Breast epithelium (tissue), 4 donors: ENCODE measurements around the gene THY1. TPM values are rescaled to one million over a fixed set of nuclear protein-coding genes. Genes with fewer than 3 reads are reported as not detected.

Source experiments
- DNase-seq, 2 donors: peaks; one replicate each; pipeline ENCODE4 v3.0.0-alpha.2; 2019; ENCODE audit warnings: low spot score in 2 of 2
- H3K27ac ChIP-seq, 2 donors: fragments of 200-600 bp; sonication (generic) in 1 of 2; one replicate each; pipeline ENCODE4 v1.5.1; 2016 to 2019; ENCODE audit warnings: mild to moderate bottlenecking in 1 of 2
- H3K27me3 ChIP-seq, 2 donors: fragments of 200-600 bp; sonication (generic) in 1 of 2; one replicate each; pipeline versions ENCODE4 v1.5.1 to v1.6.0; 2017 to 2019; ENCODE audit warnings: control low read depth in 1 of 2, mild to moderate bottlenecking in 1 of 2
- H3K36me3 ChIP-seq: fragments of 200-600 bp; one replicate; pipeline ENCODE4 v1.5.1; 2019
- H3K4me1 ChIP-seq, 2 donors: fragments of 200-600 bp; sonication (generic); one replicate each; pipeline ENCODE4 v1.5.1; 2016 to 2019; ENCODE audit warnings: control low read depth in 1 of 2
- H3K4me3 ChIP-seq, 3 donors: fragments of 200-600 bp; sonication (generic); 1 replicate in 2 of 3; 2 replicates in 1 of 3; pipeline ENCODE4 v1.5.1; 2016 to 2019; ENCODE audit warnings: mild to moderate bottlenecking in 3 of 3, moderate library complexity in 2 of 3
- H3K9me3 ChIP-seq, 2 donors: fragments of 200-600 bp; sonication (generic) in 1 of 2; one replicate each; pipeline ENCODE4 v1.5.1; 2016 to 2019; ENCODE audit warnings: control low read depth in 1 of 2
- CTCF ChIP-seq, 3 donors: fragments of 450-650 bp; IDR thresholded peaks; one replicate each; pipeline ENCODE4 v1.5.1; 2016 to 2017; ENCODE audit warnings: antibody characterized with exemption in 3 of 3, mild to moderate bottlenecking in 3 of 3, moderate library complexity in 3 of 3
- POLR2A ChIP-seq: fragments of 450-650 bp; IDR thresholded peaks from one replicate; pipeline ENCODE4 v1.6.1; 2016; ENCODE audit warnings: antibody characterized with exemption, mild to moderate bottlenecking, moderate library complexity
- POLR2AphosphoS5 ChIP-seq, 3 donors: sonication (generic); formaldehyde crosslinking; IDR thresholded peaks; one replicate each; pipeline ENCODE4 v1.6.1; 2017; ENCODE audit warnings: antibody characterized with exemption in 3 of 3
- intact Hi-C: fragments of 100-400 bp; cut with DNase I; formaldehyde crosslinking; loops from one replicate; pipeline ENCODE4 v1.15.1; 2023; ENCODE audit warnings: low total_unique reads
- total RNA-seq, 3 donors: library from RNA; depleted of rRNA; stranded (reverse); fragments of >200 nt; gene quantifications; one replicate each; pipeline ENCODE4 v1.1.0, GENCODE V29; 2016

The THY1 gene
- total RNA-seq, 3 donors from 2014 or later, result 8.5 to 26.3 (median 23.8) TPM

DNA sequence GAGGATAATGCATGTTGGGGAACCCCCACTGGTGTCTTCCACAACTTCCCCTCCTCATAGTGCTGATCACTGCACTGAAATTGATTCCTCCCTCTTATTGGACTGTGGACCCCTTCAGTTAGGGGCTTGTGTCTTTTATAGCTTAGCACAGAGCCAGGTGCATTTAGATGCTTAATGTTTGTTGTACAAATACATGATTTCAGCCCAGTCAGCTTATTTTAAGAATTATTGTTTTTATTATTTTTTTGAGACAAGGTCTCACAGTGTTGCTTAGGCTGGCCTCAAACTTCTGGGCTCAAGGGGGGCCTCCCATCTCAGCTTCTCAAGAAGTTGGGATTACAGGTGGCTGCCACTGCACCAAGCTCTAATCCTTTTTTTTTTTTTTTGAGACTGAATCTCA lies 8.2 kb downstream of the THY1 start:
- intact Hi-C loops, result no loop called here
- H3K36me3 ChIP-seq, result no peaks in the 10 kb centered on the region
- no peak for DNase-seq

DNA sequence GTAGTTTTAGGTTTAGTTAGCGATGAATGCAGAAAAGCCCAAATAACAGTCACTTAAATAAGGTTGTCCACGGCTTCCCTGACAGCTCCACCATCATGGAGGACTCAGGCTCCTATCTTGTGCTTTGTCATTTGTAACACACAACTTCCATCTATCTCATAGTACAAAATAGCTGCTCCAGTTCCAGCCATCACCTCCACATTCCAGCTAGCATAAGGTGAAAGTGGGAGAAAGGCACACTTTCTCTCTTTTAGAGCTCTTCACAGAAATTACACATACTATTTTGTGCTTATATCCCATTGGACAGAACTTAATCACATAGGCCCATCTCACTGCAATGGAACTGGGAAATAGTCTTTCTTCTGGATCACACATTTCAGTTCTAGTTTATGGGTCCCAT lies 8.7 kb downstream of the THY1 start:
- no peak for TF ChIP-seq CTCF (IDR thresholded peaks at IDR 0.05)
- intact Hi-C loops, result no loop called here
- no peak overlapping the region for H3K4me3 ChIP-seq

More for the DNA sequence above, 8.2 kb downstream of the THY1 start:
- TF ChIP-seq POLR2AphosphoS5 (IDR thresholded peaks at IDR 0.05) (no peak), CTCF (IDR thresholded peaks at IDR 0.05) (no peak), POLR2A (no peak)
- H3K4me3 ChIP-seq, result no peak overlapping the region
- H3K27me3 ChIP-seq, result no peaks in the 10 kb centered on the region
- no peaks in the 10 kb centered on the region for H3K9me3 ChIP-seq
- no peak overlapping the region for H3K27ac ChIP-seq
- H3K4me1 ChIP-seq, result no peaks in the 10 kb centered on the region

DNA sequence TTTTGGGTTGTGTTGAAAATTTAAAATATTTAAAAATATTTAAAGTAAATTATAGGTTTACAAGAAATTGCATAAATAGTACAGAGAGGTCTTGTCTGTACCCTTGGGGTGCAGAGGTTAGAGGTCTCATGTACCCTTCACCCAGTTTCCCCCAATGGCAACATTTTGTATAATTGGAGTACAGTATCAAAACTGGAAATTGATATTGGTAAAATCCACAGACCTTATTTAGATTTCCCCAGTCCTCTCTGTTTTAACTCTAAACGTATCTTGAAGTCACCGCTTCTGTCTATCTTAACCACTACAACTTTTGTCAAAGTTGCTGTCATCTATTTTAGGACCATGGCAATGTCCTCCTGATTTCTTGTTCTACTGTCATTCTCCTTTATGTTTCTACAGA lies 10.9 kb downstream of the THY1 start:
- H3K9me3 ChIP-seq, result no peaks in the 10 kb centered on the region
- no peaks in the 10 kb centered on the region for H3K4me1 ChIP-seq
- DNase-seq, result no peak
- H3K27ac ChIP-seq, result no peak overlapping the region
- no peaks in the 10 kb centered on the region for H3K27me3 ChIP-seq
- intact Hi-C loops, result no loop called here
- no peaks in the 10 kb centered on the region for H3K36me3 ChIP-seq
- TF ChIP-seq CTCF (IDR thresholded peaks at IDR 0.05), result no peak
- TF ChIP-seq POLR2A, result no peak
- no peak for TF ChIP-seq POLR2AphosphoS5 (IDR thresholded peaks at IDR 0.05)
- H3K4me3 ChIP-seq, result no peak overlapping the region

More for the DNA sequence above, 8.7 kb downstream of the THY1 start:
- Histone ChIP-seq H3K9me3 (no peaks in the 10 kb centered on the region), H3K36me3 (no peaks in the 10 kb centered on the region), H3K27me3 (no peaks in the 10 kb centered on the region), H3K4me1 (no peaks in the 10 kb centered on the region), H3K27ac (no peak overlapping the region)
- DNase-seq, result no peak

GRCh38 chr11:119410501-119410900 lies 12.5 kb downstream of the THY1 start:
- TF ChIP-seq POLR2AphosphoS5 (IDR thresholded peaks at IDR 0.05), result no peak
- TF ChIP-seq CTCF (IDR thresholded peaks at IDR 0.05), result no peak
- TF ChIP-seq POLR2A, result no peak

GRCh38 chr11:119409731-119410130 lies 13.2 kb downstream of the THY1 start:
- no peaks in the 10 kb centered on the region for H3K36me3 ChIP-seq
- H3K4me3 ChIP-seq, result no peak overlapping the region
- no peaks in the 10 kb centered on the region for H3K4me1 ChIP-seq
- intact Hi-C loops, result loop anchor here (10.0 kb wide), 1 partner anchor 1195 kb away; no protein-coding TSS in a partner anchor
- no peak overlapping the region for H3K27ac ChIP-seq
- no peaks in the 10 kb centered on the region for H3K27me3 ChIP-seq
- H3K9me3 ChIP-seq, result no peaks in the 10 kb centered on the region
- no peak for TF ChIP-seq POLR2AphosphoS5 (IDR thresholded peaks at IDR 0.05)
- TF ChIP-seq CTCF (IDR thresholded peaks at IDR 0.05), result no peak
- TF ChIP-seq POLR2A, result no peak
- DNase-seq, result no peak

More at GRCh38 chr11:119410501-119410900, 12.5 kb downstream of the THY1 start:
- no peaks in the 10 kb centered on the region for H3K4me1 ChIP-seq
- DNase-seq, result no peak
- H3K36me3 ChIP-seq, result no peaks in the 10 kb centered on the region
- H3K27ac ChIP-seq, result no peak overlapping the region
- intact Hi-C loops, result no loop called here
- H3K9me3 ChIP-seq, result no peaks in the 10 kb centered on the region
- H3K4me3 ChIP-seq, result no peak overlapping the region
- H3K27me3 ChIP-seq, result no peaks in the 10 kb centered on the region
